K562 (cell line): Measurements from ENCODE around the gene ARHGAP22. TPM values are rescaled to one million over a fixed set of nuclear protein-coding genes. Genes with fewer than 3 reads are reported as not detected.

Experiments
- CTCF ChIP-seq, 3 experiments: IDR thresholded peaks in 2 of 3; conservative IDR thresholded peaks in 1 of 3; 2 replicates each; pipeline ENCODE4 v1.5.1; 2011 to 2012; ENCODE audit warnings: low read length in 3 of 3, mild to moderate bottlenecking in 3 of 3, control low read depth in 2 of 3, improper control_type of control experiment in 1 of 3, inconsistent platforms in 1 of 3, low read depth in 1 of 3, mixed read lengths in 1 of 3, moderate library complexity in 1 of 3; ENCODE audit not compliant: insufficient read depth in 2 of 3
- DIDO1 ChIP-seq: fragments of 450-650 bp; IDR thresholded peaks from 2 replicates; pipeline ENCODE4 v1.6.1; 2016; ENCODE audit warnings: low read depth, missing biosample characterization, missing genetic modification characterization
- MYC ChIP-seq, 2 experiments: fragments of 250-450 bp in 1 of 2; sonication (Bioruptor Pico) in 1 of 2; IDR thresholded peaks; 2 replicates each; pipeline versions ENCODE4 v1.5.1 to v1.6.1; 2012 to 2021; ENCODE audit warnings: low read depth in 2 of 2, borderline replicate concordance in 1 of 2, improper control_type of control experiment in 1 of 2, low read length in 1 of 2, mild to moderate bottlenecking in 1 of 2, moderate library complexity in 1 of 2
- NCOR1 ChIP-seq: fragments of 450-650 bp; IDR thresholded peaks from 2 replicates; pipeline ENCODE4 v1.6.1; 2016; ENCODE audit warnings: mild to moderate bottlenecking, moderate library complexity
- PHF8 ChIP-seq: fragments of 200-600 bp; sonication (generic); IDR thresholded peaks from 2 replicates; pipeline ENCODE4 v1.6.1; 2012; ENCODE audit warnings: mixed run types, mild to moderate bottlenecking, inconsistent platforms, low read length, moderate library complexity, borderline replicate concordance
- REST ChIP-seq, 2 experiments: fragments of 450-650 bp; formaldehyde crosslinking in 1 of 2; IDR thresholded peaks; 2 replicates each; pipeline versions ENCODE4 v1.4.0 to v1.6.1; 2014 to 2020; ENCODE audit warnings: mild to moderate bottlenecking in 2 of 2, borderline replicate concordance in 1 of 2, low read depth in 1 of 2
- SMARCC2 ChIP-seq: fragments of 450-650 bp; IDR thresholded peaks from 2 replicates; pipeline ENCODE4 v1.6.1; 2017; ENCODE audit warnings: antibody characterized with exemption, moderate library complexity, mild to moderate bottlenecking, low read depth
- XRCC5 ChIP-seq: fragments of 200-400 bp; formaldehyde crosslinking; IDR thresholded peaks from 2 replicates; pipeline ENCODE4 v1.6.1; 2017; ENCODE audit warnings: low read depth, mild to moderate bottlenecking, low read length
- ZNF134 ChIP-seq: fragments of 250-450 bp; sonication (Bioruptor Pico); conservative IDR thresholded peaks from 2 replicates; pipeline ENCODE4 v1.4.0; 2020
- polyA plus RNA-seq, 8 experiments: library from polyadenylated mRNA; depleted of rRNA in 4 of 8; stranded (reverse) in 5 of 8; unstranded in 3 of 8; fragments of >200 nt; fragmentation: Nextera tagmentation in 2 of 8; fragmentation: Illumina TruSeq in 1 of 8; extraction: Ambion mirVana in 2 of 8; extraction: Trizol in 1 of 8; gene quantifications; 2 replicates each; pipeline versions ENCODE4 v1.2.1 to v1.2.3, GENCODE V29; 2011 to 2014; ENCODE audit warnings: inconsistent platforms in 1 of 8, missing spikeins in 1 of 8
- total RNA-seq, 7 experiments: library from RNA; depleted of rRNA in 6 of 7; stranded (reverse); fragments of >200 nt in 6 of 7; fragmentation: Illumina TruSeq in 2 of 7; extraction: Trizol in 2 of 7; gene quantifications; 2 replicates each; pipeline versions ENCODE4 v1.2.1 to v1.2.3, GENCODE V29; 2011 to 2021; ENCODE audit warnings: low replicate concordance in 1 of 7

The ARHGAP22 gene
- total and polyA plus RNA-seq, 9 of the 15 experiments (the other 6 are each of a cell fraction or from before 2014, with no cell fraction given), result 1.3 to 28.1 (median 12.7) TPM

- TF ChIP-seq REST (IDR thresholded peaks at IDR 0.05; ENCODE audit: borderline replicate concordance), result no peak
- no peak for TF ChIP-seq REST (CRISPR knock-in tag; IDR thresholded peaks at IDR 0.05; ENCODE audit: low read depth)
- TF ChIP-seq ZNF134 (CRISPR knock-in tag), result no peak
- peak; percentile 78 for TF ChIP-seq SMARCC2
- peak; percentile 24 to 55 (median 43); a peak in 4 of 6 replicates for TF ChIP-seq CTCF (IDR thresholded peaks at IDR 0.05 in 2 of 3, conservative IDR thresholded peaks at IDR 0.05 in 1 of 3; ENCODE audit: insufficient read depth in 2 of 3, low read depth in 1 of 3, low read length in 3 of 3)
- TF ChIP-seq DIDO1 (tag), result 0 out of 2 replicates have a peak, but pooled peaks have one; percentile 24
- TF ChIP-seq MYC (IDR thresholded peaks at IDR 0.05; ENCODE audit: low read depth, low read length), result peak; percentile 50
- TF ChIP-seq MYC (CRISPR knock-in tag; IDR thresholded peaks at IDR 0.05; ENCODE audit: borderline replicate concordance, low read depth), result peak; percentile 26; the same call in 1 of the 2 replicates
- no peak for TF ChIP-seq XRCC5
- no peak for TF ChIP-seq PHF8
- TF ChIP-seq NCOR1, result no peak
- TF ChIP-seq, all 486 proteins: peak for 104
These were observed 198.7 kb downstream of the ARHGAP22 start (continued) for GRCh38 chr10:48406204-48406603.
